ENCODE results near the gene LARP4B.

DNA sequence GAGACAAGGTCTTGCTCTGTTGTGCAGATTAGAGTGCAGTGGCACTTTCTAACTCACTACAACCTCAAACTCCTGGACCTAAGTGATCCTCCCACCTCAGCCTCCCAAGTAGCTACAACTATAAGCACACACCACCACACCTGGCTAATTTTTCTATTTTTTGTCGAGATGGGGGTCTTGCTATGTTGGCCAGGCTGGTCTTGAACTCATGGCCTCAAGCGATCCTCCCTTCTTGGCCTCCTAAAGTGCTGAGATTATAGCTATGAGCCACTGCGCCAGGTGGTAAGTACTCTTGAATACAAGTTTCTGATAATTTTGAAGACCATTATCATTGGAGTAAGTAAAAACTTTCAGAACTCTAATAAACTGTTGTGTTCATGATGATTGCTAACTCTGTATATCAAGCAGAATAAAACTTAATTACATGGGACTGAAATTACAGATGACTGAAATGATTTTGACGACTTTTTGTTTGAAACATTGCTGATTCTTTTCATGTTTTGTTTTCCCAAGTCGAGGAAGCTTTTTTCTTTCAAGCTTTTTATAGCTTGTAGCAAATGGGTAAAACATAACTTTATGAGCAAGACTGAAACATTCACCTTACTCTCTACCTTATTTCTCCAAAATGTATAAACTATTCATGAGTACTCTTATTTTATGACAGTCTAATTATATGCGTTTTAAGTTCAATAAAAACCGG, 14.6 kb downstream of the LARP4B start:
- TF ChIP-seq JUN (IDR thresholded peaks at IDR 0.05; ENCODE audit: borderline replicate concordance, insufficient read depth, insufficient read length, low read depth), result no peak
- no peak for TF ChIP-seq EZH2 (IDR thresholded peaks at IDR 0.05; ENCODE audit: borderline replicate concordance, low read depth, low read length, severe bottlenecking)
- TF ChIP-seq, protein P1, sequence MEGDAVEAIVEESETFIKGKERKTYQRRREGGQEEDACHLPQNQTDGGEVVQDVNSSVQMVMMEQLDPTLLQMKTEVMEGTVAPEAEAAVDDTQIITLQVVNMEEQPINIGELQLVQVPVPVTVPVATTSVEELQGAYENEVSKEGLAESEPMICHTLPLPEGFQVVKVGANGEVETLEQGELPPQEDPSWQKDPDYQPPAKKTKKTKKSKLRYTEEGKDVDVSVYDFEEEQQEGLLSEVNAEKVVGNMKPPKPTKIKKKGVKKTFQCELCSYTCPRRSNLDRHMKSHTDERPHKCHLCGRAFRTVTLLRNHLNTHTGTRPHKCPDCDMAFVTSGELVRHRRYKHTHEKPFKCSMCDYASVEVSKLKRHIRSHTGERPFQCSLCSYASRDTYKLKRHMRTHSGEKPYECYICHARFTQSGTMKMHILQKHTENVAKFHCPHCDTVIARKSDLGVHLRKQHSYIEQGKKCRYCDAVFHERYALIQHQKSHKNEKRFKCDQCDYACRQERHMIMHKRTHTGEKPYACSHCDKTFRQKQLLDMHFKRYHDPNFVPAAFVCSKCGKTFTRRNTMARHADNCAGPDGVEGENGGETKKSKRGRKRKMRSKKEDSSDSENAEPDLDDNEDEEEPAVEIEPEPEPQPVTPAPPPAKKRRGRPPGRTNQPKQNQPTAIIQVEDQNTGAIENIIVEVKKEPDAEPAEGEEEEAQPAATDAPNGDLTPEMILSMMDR (IDR thresholded peaks at IDR 0.05; ENCODE audit: extremely low read depth in 1 of 2, insufficient read depth in 1 of 2, low read depth in 1 of 2, low read length in 2 of 2), result no peak
- TF ChIP-seq POLR2AphosphoS5 (IDR thresholded peaks at IDR 0.05; ENCODE audit: insufficient read depth, low read depth, low read length), result no peak
- no peak for TF ChIP-seq FOS (IDR thresholded peaks at IDR 0.05; ENCODE audit: borderline replicate concordance, insufficient read depth, low read length)

Data from endothelial cell of umbilical vein (primary cell).